GM18499 (cell line): Measurements from ENCODE around the gene UBE2V1.

Source experiments
- ATAC-seq: cut with Tn5 transposase; IDR thresholded peaks from one replicate; pipeline ENCODE4 v1.9.1; 2021; ENCODE audit warnings: moderate number of reproducible peaks; ENCODE audit not compliant: insufficient read depth, unreplicated experiment

The UBE2V1 gene

DNA sequence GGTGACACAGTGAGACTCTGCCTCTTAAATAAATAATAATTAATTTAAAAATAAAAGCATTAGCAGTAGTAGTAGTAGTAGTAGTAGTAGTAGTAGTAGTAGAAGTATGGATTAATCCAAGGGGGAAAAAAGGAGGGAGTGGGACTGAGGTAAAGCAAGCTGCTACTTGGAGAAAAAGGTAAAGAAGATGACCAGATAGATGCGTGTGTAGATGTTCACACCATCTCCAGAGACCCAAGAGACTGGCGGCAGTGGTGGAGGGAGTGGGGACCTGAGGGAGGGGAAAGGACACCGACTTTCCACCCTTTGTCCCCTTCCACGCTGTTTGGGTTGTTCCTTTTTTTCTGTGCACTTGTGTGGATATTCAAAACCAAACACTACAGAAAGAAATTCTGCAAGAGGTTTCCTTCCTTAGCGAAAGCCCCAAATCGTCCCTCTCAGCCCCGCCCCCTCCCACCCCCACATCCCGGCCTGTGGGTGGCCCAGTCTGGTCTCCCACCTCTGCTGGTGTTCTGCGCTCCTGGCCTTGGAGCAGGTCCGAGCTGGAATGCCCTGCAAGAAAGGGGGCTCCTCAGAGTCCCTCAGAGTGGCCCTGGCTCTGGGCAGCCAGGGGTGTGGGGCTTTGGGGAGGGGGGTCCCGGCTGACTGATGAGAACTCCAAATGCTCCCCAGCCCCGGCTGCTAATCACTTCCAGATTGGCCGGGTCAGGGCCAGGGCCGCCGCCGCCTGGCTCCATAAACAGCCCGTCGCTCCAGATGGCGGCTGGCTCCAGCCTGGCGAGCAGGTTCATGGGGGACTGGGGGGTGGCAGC lies 60.2 kb downstream of the UBE2V1 start:
- ATAC-seq, result no peak

GRCh38 chr20:50050660-50051308 lies 62.2 kb downstream of the UBE2V1 start:
- no peak for ATAC-seq

DNA sequence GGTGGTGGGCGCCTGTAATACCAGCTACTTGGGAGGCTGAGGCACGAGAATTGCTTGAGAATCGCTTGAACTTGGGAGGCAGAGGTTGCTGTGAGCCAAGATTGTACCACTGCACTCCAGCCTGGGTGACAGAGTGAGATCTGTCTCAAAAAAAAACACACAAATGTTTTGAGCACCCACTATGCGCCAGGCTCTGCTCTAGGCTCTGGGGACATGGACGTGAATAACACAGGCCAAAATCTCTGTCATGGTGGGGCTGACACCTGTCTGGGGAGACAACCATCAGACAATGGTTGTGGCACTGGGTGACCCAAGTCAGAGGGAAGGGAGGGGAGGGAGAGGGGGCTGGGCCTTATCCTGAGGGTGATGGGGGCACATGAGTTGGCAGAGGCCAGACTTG lies 62.7 kb downstream of the UBE2V1 start:
- no peak for ATAC-seq

- no peak for ATAC-seq
These were observed 63.4 kb downstream of the UBE2V1 start for GRCh38 chr20:50049442-50050026.

GRCh38 chr20:50048420-50049166 lies 64.4 kb downstream of the UBE2V1 start:
- no peak for ATAC-seq

GRCh38 chr20:50044353-50044960 lies 68.5 kb downstream of the UBE2V1 start:
- ATAC-seq, result no peak

- ATAC-seq, result no peak
These were observed 69.2 kb downstream of the UBE2V1 start for GRCh38 chr20:50043573-50044352.

DNA sequence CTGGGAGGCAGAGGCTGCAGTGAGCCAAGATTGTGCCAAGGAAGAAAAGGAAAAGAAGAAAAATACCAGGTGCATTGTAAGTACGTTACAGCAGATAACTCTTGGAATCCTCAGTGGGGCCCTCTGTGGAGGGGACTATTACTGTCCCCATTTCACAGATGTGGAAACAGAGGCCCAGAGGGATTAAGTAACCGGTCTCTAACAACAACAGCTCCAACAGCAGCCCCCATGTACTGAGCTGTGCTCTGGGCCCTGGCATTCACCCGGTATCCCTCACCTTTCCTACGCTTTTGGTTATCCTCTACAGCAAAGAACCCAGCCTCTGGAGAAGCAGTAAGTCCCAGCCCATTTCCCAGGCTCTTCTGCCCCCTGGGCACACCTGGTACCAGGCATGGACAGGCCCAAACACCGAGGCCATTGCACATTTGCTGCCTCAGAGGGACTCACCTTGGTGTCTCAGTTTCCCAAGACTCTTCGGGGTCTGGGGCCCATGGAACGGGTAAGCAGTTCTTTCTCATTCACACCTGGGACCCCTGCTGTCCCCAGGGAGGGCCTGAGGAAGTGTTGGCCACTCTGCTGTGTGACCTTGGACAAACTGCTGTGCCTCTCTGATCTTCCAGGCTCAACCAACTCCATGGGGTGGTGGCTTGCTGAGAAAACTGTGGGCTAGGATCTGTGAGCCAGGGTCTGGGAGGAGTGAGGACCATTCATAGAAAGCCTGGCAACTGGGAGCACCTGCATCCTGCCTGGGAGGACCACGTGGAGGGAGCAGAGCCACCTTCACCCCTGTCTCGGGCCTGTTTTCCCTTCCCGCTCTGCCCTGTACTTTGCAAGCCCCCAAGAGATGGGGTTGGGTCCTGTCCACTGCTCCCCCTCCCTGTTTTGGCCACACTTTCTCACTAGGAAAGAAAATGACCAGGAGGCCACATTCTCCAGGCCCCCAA lies 70.3 kb downstream of the UBE2V1 start:
- no peak for ATAC-seq

DNA sequence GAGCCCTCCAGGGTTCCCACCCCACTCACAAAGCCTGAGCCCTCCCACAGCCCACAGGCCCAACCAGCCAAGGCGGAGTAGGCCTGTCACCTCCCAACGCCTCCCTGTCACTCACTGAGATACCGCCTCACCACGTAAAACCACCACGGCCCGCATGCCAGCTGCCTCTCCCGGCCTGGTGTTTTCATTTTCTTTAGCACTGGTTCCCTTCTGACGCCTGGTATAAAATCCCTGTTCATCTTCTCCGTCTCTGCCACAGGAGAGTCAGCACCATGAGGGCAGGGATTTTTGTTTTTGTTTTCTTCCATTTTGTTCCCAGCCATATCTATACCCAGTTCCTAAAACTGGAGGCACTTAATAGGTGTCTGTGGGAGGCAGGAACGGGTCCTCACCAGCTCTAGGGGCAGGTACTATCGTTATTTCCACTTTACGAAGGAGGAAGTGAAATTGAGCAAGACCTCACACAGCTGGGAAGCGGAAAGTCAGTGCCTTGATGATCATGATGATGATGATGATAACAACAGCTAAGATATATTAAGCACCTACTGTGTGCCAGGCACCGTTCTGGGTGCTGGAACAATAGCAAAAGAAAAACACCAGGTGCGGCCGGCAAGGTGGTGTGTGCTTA lies 71.6 kb downstream of the UBE2V1 start:
- no peak for ATAC-seq

GRCh38 chr20:50040432-50041245 lies 72.3 kb downstream of the UBE2V1 start:
- no peak for ATAC-seq

- ATAC-seq, result no peak
These were observed 73.1 kb downstream of the UBE2V1 start for GRCh38 chr20:50039706-50040431.

DNA sequence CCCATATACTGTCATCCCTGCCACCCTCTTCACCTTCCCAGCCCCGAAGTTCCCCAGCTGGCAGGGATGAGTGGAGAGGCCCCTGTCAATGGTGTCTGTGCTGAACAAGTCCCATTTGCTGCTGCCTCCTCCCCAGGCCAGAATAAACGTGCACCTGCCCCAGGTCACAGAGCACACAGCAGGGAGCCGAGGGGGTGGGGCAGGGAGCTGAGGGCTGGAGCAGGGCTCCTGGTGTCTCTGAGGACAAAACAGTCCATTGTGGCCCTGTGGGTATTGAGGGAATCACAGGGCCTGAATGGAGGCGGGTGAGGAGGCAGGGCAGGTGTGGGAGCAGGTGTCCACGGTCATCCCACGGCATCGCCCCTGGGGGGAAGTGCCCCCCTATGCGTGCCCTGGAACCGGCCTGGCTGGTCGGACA lies 74.4 kb downstream of the UBE2V1 start:
- ATAC-seq, result no peak

DNA sequence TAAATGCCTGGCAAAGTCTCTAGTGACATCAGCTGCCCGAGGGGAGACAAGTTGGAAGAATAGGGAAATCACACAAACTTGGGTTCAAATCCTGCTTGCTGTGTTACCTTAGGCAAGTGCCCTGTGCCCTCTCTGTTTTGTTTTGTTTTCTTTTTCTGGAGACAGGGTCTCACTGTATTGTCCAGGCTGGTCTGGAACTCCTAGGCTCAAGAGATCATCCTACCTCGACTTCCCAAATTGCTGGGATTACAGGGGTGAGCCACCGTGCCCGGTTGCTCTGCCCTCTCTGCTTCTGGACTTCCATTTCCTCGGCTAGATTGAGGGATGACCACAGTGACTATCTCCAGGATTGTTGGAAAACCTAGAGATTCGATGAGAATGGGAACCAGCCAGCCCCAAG lies 74.8 kb downstream of the UBE2V1 start:
- ATAC-seq, result no peak

DNA sequence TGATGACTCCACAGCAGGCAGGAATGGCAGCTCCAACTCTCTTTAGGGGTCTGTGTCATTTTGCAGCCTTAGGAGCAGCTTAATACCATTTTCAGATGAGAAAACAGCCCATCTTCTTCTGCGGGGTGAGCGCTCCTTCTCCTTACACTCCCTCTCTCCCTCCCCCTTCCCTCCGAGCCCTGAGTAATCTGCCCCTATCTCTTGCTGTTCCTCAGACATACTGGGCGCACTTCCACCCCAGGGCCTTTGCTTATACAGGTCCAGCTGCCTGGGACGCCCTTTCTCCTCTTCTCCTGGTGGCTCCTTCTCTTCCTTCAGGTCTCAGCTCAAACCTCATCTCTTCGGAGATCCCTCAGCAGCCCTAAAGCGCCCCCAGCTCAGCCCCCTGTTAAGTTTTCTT lies 75.4 kb downstream of the UBE2V1 start:
- ATAC-seq, result no peak

DNA sequence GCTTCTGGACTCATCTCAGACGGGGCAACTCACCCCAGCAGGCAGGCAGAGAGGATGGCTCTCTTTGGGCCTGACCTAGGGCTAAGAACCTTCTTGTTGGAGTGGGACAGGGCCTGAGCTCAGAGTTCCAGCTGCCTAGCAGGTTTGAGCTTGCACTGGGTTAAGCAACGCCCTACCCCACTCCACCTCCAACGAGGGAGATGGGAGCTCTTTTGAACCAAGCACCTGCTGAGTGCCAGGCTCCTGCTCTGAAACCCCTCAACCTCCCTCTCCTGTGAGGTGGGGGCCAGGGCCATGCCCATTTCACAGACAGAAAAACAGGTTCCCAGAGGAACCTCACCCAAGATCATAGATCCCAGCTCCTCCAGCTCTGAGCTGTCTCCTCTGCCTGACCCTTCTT lies 75.8 kb downstream of the UBE2V1 start:
- no peak for ATAC-seq

GRCh38 chr20:50036703-50037102 lies 76.2 kb downstream of the UBE2V1 start:
- no peak for ATAC-seq
